Panc1 (cell line): ENCODE measurements around the gene CSF1R. TPM values are rescaled to one million over a fixed set of nuclear protein-coding genes. Genes with fewer than 3 reads are reported as not detected.

Experiments used
- ATAC-seq: fragments of 200-7000 bp; cut with Tn5 transposase; 2 replicates; pipeline ENCODE4 v1.9.1; 2020; ENCODE audit warnings: mild to moderate bottlenecking, moderate library complexity
- BruUV-seq: library from RNA; stranded (reverse); fragments of 400-500 nt; replicated peaks from 2 replicates; lab custom pipeline; 2021; lab: Mats Ljungman, UMichigan
- CTCF ChIA-PET: fragments of 300-600 bp; sonication (Branson Sonifier 250); formaldehyde crosslinking; loops from one replicate; lab custom pipeline; 2022; ENCODE audit warnings: antibody characterized with exemption; lab: Charles Lee
- POLR2A ChIA-PET: fragments of 300-600 bp; sonication (Branson Sonifier 250); formaldehyde crosslinking; loops from one replicate; lab custom pipeline; 2022; ENCODE audit warnings: antibody characterized with exemption; lab: Charles Lee
- DNase-seq: peaks from one replicate; pipeline ENCODE4 v3.0.0-alpha.2; 2010; ENCODE audit warnings: low read depth, low spot score
- H3K27ac ChIP-seq: 2 replicates; pipeline ENCODE4 v1.5.1; 2011; ENCODE audit warnings: mild to moderate bottlenecking, low read length, inconsistent platforms
- H3K27me3 ChIP-seq: fragments of 200-500 bp; sonication (Bioruptor generic); 2 replicates; pipeline ENCODE4 v1.6.0; 2014; ENCODE audit warnings: low read length, inconsistent platforms; ENCODE audit not compliant: control insufficient read depth, insufficient read depth
- H3K36me3 ChIP-seq: fragments of 200-500 bp; sonication (Bioruptor generic); 2 replicates; pipeline ENCODE4 v1.5.1; 2014; ENCODE audit warnings: inconsistent platforms, mild to moderate bottlenecking, low read length, moderate library complexity; ENCODE audit not compliant: control insufficient read depth, insufficient read depth
- H3K4me1 ChIP-seq: 2 replicates; pipeline ENCODE4 v1.5.1; 2011; ENCODE audit warnings: inconsistent platforms, mild to moderate bottlenecking, low read length, moderate library complexity; ENCODE audit not compliant: control insufficient read depth, insufficient read depth
- H3K4me3 ChIP-seq, 2 experiments: 2 replicates each; pipeline ENCODE4 v1.5.1; 2011 to 2012; ENCODE audit warnings: low read depth in 2 of 2, low read length in 2 of 2, mild to moderate bottlenecking in 2 of 2, inconsistent platforms in 1 of 2, moderate library complexity in 1 of 2
- H3K9me3 ChIP-seq: fragments of 200-500 bp; sonication (Bioruptor generic); 2 replicates; pipeline ENCODE4 v1.5.1; 2014; ENCODE audit warnings: low read depth, mild to moderate bottlenecking, inconsistent platforms, low read length, moderate library complexity; ENCODE audit not compliant: control insufficient read depth, insufficient read depth
- CTCF ChIP-seq: fragments of 450-650 bp; IDR thresholded peaks from 2 replicates; pipeline ENCODE4 v1.5.1; 2017; ENCODE audit warnings: mild to moderate bottlenecking
- POLR2AphosphoS5 ChIP-seq: IDR thresholded peaks from 2 replicates; pipeline ENCODE4 v1.6.1; 2012; ENCODE audit warnings: mild to moderate bottlenecking, low read depth, low read length, moderate library complexity
- REST ChIP-seq, 2 experiments: IDR thresholded peaks; 2 replicates each; pipeline ENCODE4 v1.6.1; 2011 to 2012; ENCODE audit warnings: low read depth in 2 of 2, control low read depth in 1 of 2, low read length in 1 of 2, mild to moderate bottlenecking in 1 of 2, moderate library complexity in 1 of 2; ENCODE audit not compliant: insufficient read depth in 1 of 2
- SIN3A ChIP-seq: IDR thresholded peaks from 2 replicates; pipeline ENCODE4 v1.6.1; 2012; ENCODE audit warnings: low read depth, mild to moderate bottlenecking, low read length, moderate library complexity, borderline replicate concordance; ENCODE audit not compliant: insufficient read depth
- TCF7L2 ChIP-seq: IDR thresholded peaks from 2 replicates; pipeline ENCODE4 v1.6.1; 2011; ENCODE audit warnings: mild to moderate bottlenecking, low read depth, low read length, inconsistent platforms
- in situ Hi-C: cut with HindIII; loops from 2 replicates; pipeline ENCODE4 v1.10.0; 2016; ENCODE audit warnings: low sequenced_read_pairs, low pct_unique_long_range_greater_than_20kb
- intact Hi-C: fragments of 100-400 bp; cut with micrococcal nuclease; formaldehyde crosslinking; loops from one replicate; pipeline ENCODE4 v1.10.0; 2022; ENCODE audit not compliant: unreplicated experiment
- total RNA-seq: library from RNA; stranded (reverse); gene quantifications from one replicate; pipeline ENCODE4 v1.2.1, GENCODE V29; 2021; ENCODE audit not compliant: unreplicated experiment

Gene CSF1R
- total RNA-seq, 1 experiment from 2014 or later, result 0.05 TPM

- Histone ChIP-seq H3K4me3 (no peak overlapping the region), H3K36me3 (no peaks in the 10 kb centered on the region), H3K27ac (no peak overlapping the region), H3K27me3 (no peaks in the 10 kb centered on the region), H3K4me1 (peaks cover 7% of the 10 kb centered on the region), H3K9me3 (no peaks in the 10 kb centered on the region)
- BruUV-seq, result no TSS peak
- no peak for TF ChIP-seq POLR2AphosphoS5
- no peak for TF ChIP-seq TCF7L2
- TF ChIP-seq CTCF, result no peak
- TF ChIP-seq REST (IDR thresholded peaks at IDR 0.05; ENCODE audit: insufficient read depth in 1 of 2, low read depth in 2 of 2, low read length in 1 of 2), result no peak
- no peak for TF ChIP-seq SIN3A
- POLR2A ChIA-PET, result no interaction called here
- no peak for DNase-seq
- intact Hi-C loops, result no loop called here
- in situ Hi-C loops, result no loop called here
- ATAC-seq, result no peak
- CTCF ChIA-PET, result no interaction called here
These were observed 35.2 kb upstream of the CSF1R start for GRCh38 chr5:150121448-150122157.

- H3K4me3 ChIP-seq, result no peak overlapping the region
- ATAC-seq, result no peak
- no peaks in the 10 kb centered on the region for H3K36me3 ChIP-seq
- H3K4me1 ChIP-seq, result peaks cover 7% of the 10 kb centered on the region
- CTCF ChIA-PET, result interaction anchor here (0.6 kb wide), 2 partner anchors 484 to 558 kb away, joined by 3 read pairs; no protein-coding TSS in a partner anchor
- no peak overlapping the region for H3K27ac ChIP-seq
- POLR2A ChIA-PET, result no interaction called here
- in situ Hi-C loops (no loop called here), intact Hi-C loops (no loop called here)
- no peak for DNase-seq
- TF ChIP-seq CTCF (no peak), REST (IDR thresholded peaks at IDR 0.05; ENCODE audit: insufficient read depth in 1 of 2, low read depth in 2 of 2, low read length in 1 of 2) (no peak), POLR2AphosphoS5 (no peak), SIN3A (no peak)
- no TSS peak for BruUV-seq
- H3K9me3 ChIP-seq, result no peaks in the 10 kb centered on the region
- no peaks in the 10 kb centered on the region for H3K27me3 ChIP-seq
These were observed 34.5 kb upstream of the CSF1R start for GRCh38 chr5:150120617-150121447.
